Hepatocyte (in vitro differentiated cells): ENCODE results near the gene ADGRB2. TPM values are rescaled to one million over a fixed set of nuclear protein-coding genes. Genes with fewer than 3 reads are reported as not detected.

ENCODE experiments used
- DNase-seq: peaks from one replicate; pipeline ENCODE4 v3.0.0-alpha.2; 2016; ENCODE audit warnings: low spot score
- H2AFZ ChIP-seq: fragments of 200-600 bp; sonication (generic); 2 replicates; pipeline ENCODE4 v1.6.0; 2016; ENCODE audit warnings: antibody characterized with exemption, mild to moderate bottlenecking
- H3K27ac ChIP-seq: fragments of 200-600 bp; sonication (generic); 2 replicates; pipeline ENCODE4 v1.5.1; 2016; ENCODE audit warnings: mild to moderate bottlenecking
- H3K27me3 ChIP-seq: fragments of 200-600 bp; sonication (generic); 2 replicates; pipeline ENCODE4 v1.6.1; 2016
- H3K36me3 ChIP-seq: fragments of 200-600 bp; sonication (generic); replicated peaks from 2 replicates; pipeline ENCODE4 v1.5.1; 2016; ENCODE audit warnings: low read depth; ENCODE audit not compliant: insufficient read depth
- H3K4me1 ChIP-seq: fragments of 200-600 bp; sonication (generic); 2 replicates; pipeline ENCODE4 v1.5.1; 2016; ENCODE audit warnings: mild to moderate bottlenecking, moderate library complexity; ENCODE audit not compliant: insufficient read depth
- H3K4me2 ChIP-seq: fragments of 200-600 bp; sonication (generic); 2 replicates; pipeline ENCODE4 v1.6.0; 2016
- H3K4me3 ChIP-seq: fragments of 200-600 bp; sonication (generic); 2 replicates; pipeline ENCODE4 v1.5.1; 2016; ENCODE audit warnings: mild to moderate bottlenecking
- H3K79me2 ChIP-seq: fragments of 200-600 bp; sonication (generic); 2 replicates; pipeline ENCODE4 v1.6.0; 2017; ENCODE audit warnings: mild to moderate bottlenecking
- H3K9me2 ChIP-seq: fragments of 200-600 bp; sonication (generic); replicated peaks from 2 replicates; pipeline ENCODE4 v1.6.0; 2017; ENCODE audit warnings: mild to moderate bottlenecking; ENCODE audit not compliant: insufficient read depth
- H3K9me3 ChIP-seq: fragments of 200-600 bp; sonication (generic); 2 replicates; pipeline ENCODE4 v1.5.1; 2016; ENCODE audit warnings: low read depth, mild to moderate bottlenecking
- H4K20me1 ChIP-seq: fragments of 200-600 bp; sonication (generic); 2 replicates; pipeline ENCODE4 v1.6.0; 2016; ENCODE audit warnings: mild to moderate bottlenecking; ENCODE audit not compliant: insufficient read depth, poor library complexity, severe bottlenecking
- EZH2 ChIP-seq: fragments of 200-600 bp; sonication (generic); IDR thresholded peaks from 2 replicates; pipeline ENCODE4 v1.6.1; 2016; ENCODE audit warnings: antibody characterized with exemption, mild to moderate bottlenecking, borderline replicate concordance
- EZH2phosphoT487 ChIP-seq: fragments of 200-600 bp; sonication (generic); IDR thresholded peaks from one replicate; pipeline ENCODE4 v1.6.1; 2018; ENCODE audit warnings: antibody characterized with exemption, mild to moderate bottlenecking, low read depth, moderate library complexity; ENCODE audit not compliant: unreplicated experiment, severe bottlenecking
- WGBS: methylation state at CpG from one replicate; pipeline ENCODE4 v1.1.6; 2016; ENCODE audit warnings: low lambda C conversion rate; ENCODE audit errors: missing lambda C conversion rate; 5-methylcytosine and 5-hydroxymethylcytosine counted together
- polyA plus RNA-seq: library from polyadenylated mRNA; unstranded; fragments of >200 nt; fragmentation: Nextera tagmentation; extraction: Ambion mirVana; gene quantifications from 2 replicates; pipeline ENCODE4 v1.2.1, GENCODE V29; 2016
- total RNA-seq: library from RNA; depleted of rRNA; stranded (reverse); fragments of >200 nt; gene quantifications from 2 replicates; pipeline ENCODE4 v1.2.3, GENCODE V29; 2014
- TF ChIP-seq, protein P1 (sequence below): fragments of 200-600 bp; sonication (generic); IDR thresholded peaks from 2 replicates; pipeline ENCODE4 v1.5.1; 2016; ENCODE audit warnings: antibody characterized with exemption, mild to moderate bottlenecking; ENCODE audit not compliant: poor library complexity

The ADGRB2 gene
- total and polyA plus RNA-seq, 2 experiments from 2014 or later, result 7.7 to 10.5 TPM

DNA sequence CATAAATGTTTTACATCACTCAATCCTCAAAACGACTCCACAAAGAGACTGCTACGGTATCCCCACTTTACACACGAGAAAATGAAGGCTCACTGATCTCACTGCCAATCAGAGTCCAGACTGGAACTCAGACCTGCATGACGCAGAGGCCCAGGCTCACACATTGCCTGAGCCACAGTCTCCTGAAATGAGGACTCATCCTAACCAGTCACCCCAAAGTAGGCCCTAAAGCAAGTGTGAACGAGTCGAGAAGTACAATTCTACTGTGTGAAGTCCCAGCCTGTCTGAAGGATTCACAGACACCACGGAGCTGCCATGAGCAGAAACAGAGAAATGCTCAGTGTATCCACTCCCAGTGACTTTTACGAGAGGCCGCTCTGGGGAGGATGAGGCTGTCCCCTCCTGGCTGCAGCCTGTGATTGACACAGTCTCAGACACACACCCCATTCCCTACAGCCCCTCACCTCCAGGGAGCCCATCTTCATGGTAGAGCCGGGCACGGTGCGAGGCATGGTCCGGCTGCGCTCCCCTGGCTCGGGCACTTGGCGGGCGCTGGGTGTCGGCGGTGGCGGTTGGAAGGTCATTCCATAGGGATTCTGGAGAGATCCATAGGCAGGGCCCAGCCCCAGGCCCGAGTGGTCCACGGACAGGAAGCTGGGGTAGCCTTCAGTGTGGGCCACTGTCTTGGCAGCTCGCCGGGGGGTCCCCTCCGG lies 33.6 kb downstream of the ADGRB2 start:
- Histone ChIP-seq H3K4me1 (no peaks in the 10 kb centered on the region), H3K36me3 (no peaks in the 10 kb centered on the region), H3K79me2 (no peaks in the 10 kb centered on the region), H3K9me3 (no peaks in the 10 kb centered on the region), H4K20me1 (no peaks in the 10 kb centered on the region), H3K4me2 (no peak overlapping the region), H3K27ac (no peak overlapping the region), H2AFZ (no peak overlapping the region), H3K4me3 (no peak overlapping the region), H3K27me3 (no peaks in the 10 kb centered on the region), H3K9me2 (no peaks in the 10 kb centered on the region)
- TF ChIP-seq EZH2 (no peak), EZH2phosphoT487 (no peak)
- TF ChIP-seq, protein P1, sequence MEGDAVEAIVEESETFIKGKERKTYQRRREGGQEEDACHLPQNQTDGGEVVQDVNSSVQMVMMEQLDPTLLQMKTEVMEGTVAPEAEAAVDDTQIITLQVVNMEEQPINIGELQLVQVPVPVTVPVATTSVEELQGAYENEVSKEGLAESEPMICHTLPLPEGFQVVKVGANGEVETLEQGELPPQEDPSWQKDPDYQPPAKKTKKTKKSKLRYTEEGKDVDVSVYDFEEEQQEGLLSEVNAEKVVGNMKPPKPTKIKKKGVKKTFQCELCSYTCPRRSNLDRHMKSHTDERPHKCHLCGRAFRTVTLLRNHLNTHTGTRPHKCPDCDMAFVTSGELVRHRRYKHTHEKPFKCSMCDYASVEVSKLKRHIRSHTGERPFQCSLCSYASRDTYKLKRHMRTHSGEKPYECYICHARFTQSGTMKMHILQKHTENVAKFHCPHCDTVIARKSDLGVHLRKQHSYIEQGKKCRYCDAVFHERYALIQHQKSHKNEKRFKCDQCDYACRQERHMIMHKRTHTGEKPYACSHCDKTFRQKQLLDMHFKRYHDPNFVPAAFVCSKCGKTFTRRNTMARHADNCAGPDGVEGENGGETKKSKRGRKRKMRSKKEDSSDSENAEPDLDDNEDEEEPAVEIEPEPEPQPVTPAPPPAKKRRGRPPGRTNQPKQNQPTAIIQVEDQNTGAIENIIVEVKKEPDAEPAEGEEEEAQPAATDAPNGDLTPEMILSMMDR, result no peak
- 87% methylated on average over 22 of the region's 25 CpGs for WGBS
- DNase-seq, result no peak

DNA sequence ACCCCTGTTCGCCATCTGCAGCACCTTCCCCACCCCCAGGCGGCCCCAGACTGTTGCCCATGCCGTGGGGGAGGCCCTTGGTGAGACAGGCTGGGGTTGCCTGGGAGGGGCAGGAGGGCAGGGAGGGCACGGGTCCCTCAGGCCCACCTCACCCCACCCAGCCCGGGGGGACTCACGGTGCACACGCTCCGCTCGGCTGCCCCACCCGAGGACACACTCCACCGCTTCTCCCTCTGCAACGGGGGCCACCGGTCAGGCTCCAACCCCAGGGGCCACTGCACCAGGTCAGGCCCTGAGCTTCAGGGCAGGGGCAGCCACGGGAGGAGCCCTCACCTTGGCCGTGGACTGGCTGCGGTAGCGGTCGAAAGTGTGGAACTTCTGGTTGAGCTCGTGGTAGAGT lies 36.3 kb downstream of the ADGRB2 start:
- no peaks in the 10 kb centered on the region for H3K9me3 ChIP-seq
- no peaks in the 10 kb centered on the region for H3K9me2 ChIP-seq
- no peaks in the 10 kb centered on the region for H3K4me1 ChIP-seq
- H4K20me1 ChIP-seq, result no peaks in the 10 kb centered on the region
- no peak overlapping the region for H3K27ac ChIP-seq
- no peak overlapping the region for H2AFZ ChIP-seq
- WGBS, result 94% methylated on average over 18 of the region's 19 CpGs
- H3K79me2 ChIP-seq, result no peaks in the 10 kb centered on the region
- H3K4me2 ChIP-seq, result no peak overlapping the region
- no peaks in the 10 kb centered on the region for H3K36me3 ChIP-seq
- TF ChIP-seq EZH2 (no peak), EZH2phosphoT487 (no peak)
- TF ChIP-seq, protein P1, result no peak
- no peaks in the 10 kb centered on the region for H3K27me3 ChIP-seq
- no peak for DNase-seq
- no peak overlapping the region for H3K4me3 ChIP-seq

- H3K36me3 ChIP-seq, result no peaks in the 10 kb centered on the region
- WGBS, result 97% methylated on average over 14 of the region's 14 CpGs
Observed at GRCh38 chr1:31727195-31727594, 36.9 kb downstream of the ADGRB2 start.

More at GRCh38 chr1:31727195-31727594, 36.9 kb downstream of the ADGRB2 start:
- Histone ChIP-seq H3K9me3 (no peaks in the 10 kb centered on the region), H4K20me1 (no peaks in the 10 kb centered on the region), H3K4me2 (no peak overlapping the region), H3K27ac (no peak overlapping the region), H3K4me1 (no peaks in the 10 kb centered on the region), H3K79me2 (no peaks in the 10 kb centered on the region), H3K4me3 (no peak overlapping the region), H3K9me2 (no peaks in the 10 kb centered on the region), H2AFZ (no peak overlapping the region), H3K27me3 (no peaks in the 10 kb centered on the region)
- TF ChIP-seq, protein P1, result no peak
- TF ChIP-seq EZH2 (no peak), EZH2phosphoT487 (no peak)
- DNase-seq, result no peak
